GM21367 (cell line): Measurements from ENCODE around the gene DGKK.

Source experiments
- ATAC-seq: cut with Tn5 transposase; IDR thresholded peaks from one replicate; pipeline ENCODE4 v1.9.1; 2021; ENCODE audit not compliant: unreplicated experiment

DGKK gene, protein sequence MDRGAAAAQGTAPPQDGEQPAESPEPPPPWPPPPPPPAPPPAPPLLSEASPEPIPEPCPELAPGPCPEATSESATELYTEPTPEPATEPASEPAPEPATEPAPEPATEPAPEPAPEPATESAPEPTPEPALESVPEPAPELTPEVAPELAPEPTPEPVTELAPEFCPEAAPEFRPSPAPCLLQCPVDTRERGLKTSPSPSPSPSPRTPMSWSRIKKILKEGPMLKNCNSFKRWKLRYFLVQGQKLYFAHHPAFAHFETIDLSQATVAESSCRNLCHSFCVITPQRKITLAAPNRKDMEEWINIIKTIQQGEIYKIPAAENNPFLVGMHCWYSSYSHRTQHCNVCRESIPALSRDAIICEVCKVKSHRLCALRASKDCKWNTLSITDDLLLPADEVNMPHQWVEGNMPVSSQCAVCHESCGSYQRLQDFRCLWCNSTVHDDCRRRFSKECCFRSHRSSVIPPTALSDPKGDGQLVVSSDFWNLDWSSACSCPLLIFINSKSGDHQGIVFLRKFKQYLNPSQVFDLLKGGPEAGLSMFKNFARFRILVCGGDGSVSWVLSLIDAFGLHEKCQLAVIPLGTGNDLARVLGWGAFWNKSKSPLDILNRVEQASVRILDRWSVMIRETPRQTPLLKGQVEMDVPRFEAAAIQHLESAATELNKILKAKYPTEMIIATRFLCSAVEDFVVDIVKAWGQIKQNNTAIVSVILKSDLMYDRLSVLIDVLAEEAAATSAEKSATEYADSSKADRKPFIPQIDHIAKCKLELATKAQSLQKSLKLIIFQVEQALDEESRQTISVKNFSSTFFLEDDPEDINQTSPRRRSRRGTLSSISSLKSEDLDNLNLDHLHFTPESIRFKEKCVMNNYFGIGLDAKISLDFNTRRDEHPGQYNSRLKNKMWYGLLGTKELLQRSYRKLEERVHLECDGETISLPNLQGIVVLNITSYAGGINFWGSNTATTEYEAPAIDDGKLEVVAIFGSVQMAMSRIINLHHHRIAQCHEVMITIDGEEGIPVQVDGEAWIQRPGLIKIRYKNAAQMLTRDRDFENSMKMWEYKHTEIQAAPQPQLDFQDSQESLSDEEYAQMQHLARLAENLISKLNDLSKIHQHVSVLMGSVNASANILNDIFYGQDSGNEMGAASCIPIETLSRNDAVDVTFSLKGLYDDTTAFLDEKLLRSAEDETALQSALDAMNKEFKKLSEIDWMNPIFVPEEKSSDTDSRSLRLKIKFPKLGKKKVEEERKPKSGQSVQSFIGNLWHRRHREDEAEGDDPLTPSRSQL

DNA sequence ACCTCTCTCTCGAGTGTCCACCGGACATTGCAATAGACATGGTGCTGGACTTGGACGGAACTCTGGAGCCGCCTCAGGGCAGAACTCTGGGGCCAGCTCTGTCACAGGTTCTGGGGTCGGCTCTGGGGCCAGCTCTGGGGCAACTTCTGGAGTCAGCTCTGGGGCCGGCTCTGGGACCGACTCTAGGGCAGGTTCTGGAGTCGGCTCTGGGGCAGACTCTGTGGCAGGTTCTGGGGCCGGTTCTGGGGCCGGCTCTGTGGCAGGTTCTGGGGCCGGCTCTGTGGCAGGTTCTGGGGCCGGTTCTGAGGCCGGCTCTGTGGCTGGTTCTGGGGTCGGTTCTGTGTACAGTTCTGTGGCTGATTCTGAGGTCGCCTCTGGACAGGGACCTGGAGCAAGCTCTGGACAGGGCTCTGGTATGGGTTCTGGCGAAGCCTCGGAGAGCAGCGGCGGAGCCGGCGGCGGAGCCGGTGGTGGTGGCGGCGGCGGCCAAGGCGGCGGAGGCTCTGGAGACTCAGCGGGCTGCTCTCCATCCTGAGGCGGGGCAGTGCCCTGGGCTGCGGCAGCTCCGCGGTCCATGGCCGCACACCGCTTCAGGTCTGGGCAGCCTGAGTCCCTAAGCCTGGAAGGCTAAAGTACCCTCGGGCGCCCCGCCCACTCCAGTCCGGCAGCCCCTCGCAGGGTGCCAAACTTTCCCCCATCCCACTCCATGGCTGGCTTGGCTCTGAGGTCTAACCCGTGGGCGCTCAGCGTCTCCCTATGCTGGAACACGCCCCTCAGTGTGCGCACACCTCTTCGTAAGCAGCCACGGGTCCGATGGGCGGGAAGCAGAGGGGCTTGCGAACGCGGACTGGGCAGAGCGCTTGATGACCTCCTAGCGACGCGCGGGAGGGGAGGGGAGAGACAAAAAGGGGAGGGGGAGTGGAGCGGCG, at the start of gene DGKK:
Gene DGKK, minus strand, starts transcription at position 723 of the 929 bp plus-strand sequence. Its CDS starts 147 bp downstream, at position 576.
- ATAC-seq = no peak

DNA sequence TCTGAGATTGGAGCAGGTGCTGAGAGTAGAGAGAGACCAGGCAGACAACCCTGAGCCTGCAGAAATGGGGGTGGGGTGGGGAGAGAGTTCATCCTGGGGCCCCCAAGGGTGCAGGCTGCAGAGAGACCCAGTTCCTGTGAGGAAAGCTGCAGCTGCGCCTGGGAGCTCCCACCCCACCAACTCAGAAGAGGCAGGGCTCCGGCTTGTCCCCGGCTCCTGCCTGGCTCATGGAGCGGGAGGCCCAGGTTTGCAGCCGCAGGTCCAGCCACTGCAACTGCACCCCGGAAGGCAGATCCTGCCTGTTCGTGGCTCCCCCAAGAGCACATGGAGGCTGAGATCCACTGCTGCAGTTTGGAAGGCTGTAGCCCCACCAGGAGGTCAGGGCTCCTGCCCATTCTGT, 44.2 kb upstream of the DGKK start:
- no peak for ATAC-seq

DNA sequence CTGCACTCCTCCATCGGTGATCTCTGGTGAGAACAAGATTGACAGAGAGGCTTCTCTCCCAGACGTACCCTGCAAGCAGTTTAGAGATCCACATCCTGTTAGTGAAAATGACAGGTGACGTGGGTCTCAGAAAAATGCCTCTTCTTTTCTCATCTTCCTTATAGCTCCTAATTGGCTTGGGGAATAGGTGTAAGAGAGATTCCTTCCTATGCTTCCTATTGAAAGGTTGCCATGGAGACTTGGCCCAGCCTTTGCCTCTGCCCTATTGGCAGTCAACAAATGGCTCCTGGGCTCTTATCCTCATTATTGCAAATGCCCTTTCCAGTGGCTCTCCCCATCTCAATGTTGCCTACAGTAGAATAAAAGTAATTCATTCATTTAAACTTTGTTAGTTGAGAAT, 26.5 kb upstream of the DGKK start:
- no peak for ATAC-seq

DNA sequence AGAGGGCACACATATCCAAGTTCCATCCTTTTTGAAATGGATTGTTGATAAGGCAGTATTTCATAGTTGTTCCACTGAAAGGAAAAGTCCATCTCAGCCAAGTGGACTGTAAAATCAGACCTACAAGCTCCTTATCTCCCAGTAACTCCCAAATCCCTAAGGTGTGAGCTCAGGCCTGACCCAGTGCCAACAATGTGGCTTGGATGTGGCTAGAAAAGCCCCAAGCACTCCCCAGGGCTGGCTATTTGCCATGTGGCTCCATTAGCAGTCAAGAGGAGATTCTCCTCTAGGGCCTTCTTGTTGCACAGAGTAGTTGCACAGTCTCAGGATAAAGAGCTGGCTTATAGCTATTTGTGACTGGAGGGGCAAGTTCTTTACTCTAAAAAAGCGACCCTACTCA, 25.0 kb upstream of the DGKK start:
- ATAC-seq = no peak

DNA sequence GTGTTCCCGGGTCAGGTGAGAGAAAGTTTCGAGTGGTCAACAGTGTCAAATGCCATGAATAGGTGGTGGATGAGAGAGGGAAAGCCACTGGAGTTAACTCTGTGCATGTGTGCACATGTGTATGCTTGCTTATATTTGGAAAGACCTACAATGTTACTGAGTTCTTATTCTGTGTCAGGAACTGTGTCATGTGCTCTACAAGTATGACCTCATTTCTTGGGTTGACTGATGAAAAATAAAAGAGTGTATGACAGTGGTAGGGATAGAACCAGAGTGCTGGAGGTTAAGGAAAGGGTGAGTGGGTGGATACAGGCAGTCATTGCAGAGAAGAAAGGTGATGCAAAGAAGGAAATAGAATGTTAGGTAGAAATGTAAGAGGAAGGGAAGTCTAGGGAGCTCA, 22.1 kb upstream of the DGKK start:
- no peak for ATAC-seq

DNA sequence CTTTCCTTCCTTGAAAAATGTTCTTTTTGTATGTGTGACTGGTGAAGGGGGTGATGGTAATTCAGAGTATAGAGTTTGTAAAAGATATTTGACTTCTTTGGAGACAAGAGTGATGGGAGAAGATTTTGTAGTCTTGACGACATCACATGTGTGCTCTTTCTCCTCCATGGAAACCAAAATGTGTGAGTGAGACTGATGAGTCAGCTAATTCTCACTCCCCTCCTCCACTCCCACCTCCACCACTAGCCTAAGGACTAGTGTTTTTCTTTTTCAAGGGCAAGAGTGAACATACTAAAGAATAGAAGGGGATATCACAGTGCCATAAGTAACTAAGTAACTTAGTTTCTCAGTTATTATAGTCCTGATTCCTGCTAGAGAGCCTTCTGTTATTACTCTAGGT, 14.0 kb upstream of the DGKK start:
- no peak for ATAC-seq

DNA sequence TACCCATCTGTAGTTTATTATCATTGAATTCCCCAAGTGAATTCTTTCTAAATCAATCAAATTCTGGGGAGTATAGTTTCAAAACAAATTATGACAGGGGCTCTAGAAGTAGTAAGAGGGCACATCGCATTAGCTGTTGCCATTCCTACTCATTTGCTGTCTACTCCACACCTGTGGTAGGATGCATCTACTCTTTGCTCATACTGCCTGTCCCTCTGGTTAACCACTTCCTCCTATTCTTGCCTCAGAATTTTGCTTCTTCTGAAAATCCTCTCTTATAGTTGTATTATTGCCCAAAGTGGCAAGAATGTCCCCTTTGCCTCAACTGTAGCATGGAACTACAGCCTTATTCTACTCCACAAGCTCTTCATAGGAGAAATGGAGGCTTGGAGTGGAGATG, 12.7 kb upstream of the DGKK start:
- no peak for ATAC-seq

DNA sequence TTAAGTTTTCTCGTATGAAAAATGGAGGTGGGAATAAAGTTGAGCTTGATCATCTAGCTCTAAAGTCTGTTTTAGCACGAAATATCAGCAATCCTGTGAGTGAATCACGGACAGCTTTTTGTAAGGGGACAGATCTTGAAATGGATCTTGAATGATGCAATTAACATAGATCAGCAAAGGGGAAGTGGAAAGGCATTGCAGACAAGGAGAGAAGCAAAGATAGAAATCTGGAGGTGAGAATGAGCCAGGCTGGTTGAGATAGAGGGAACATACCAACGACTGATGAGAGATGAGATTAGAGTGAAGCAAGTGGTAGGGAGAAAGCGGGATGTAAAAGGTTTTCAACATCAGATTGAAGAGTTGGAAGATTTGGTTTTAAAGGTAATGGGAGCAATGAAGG, 4.6 kb upstream of the DGKK start:
- ATAC-seq = no peak

DNA sequence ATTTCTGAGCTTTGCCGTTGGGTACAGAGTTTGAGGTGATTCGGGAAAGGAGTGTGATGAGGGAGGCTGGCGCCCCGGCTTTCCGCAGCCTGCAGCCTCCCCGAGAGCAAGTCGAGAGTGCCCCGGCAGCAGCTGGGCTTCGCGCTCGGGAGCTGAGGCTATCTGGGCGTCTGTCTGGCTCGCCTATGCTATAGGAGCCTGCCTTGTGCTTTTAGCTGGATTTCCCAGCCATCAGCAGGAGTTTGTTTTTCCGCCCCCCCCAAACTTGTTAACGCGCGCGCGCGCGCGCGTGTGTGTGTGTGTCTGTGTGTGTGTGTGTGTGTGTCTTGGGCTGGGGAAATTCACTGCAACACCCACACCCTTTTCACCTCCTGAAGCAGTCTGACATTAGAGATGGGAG, 765 bp upstream of the DGKK start:
- ATAC-seq = no peak

DNA sequence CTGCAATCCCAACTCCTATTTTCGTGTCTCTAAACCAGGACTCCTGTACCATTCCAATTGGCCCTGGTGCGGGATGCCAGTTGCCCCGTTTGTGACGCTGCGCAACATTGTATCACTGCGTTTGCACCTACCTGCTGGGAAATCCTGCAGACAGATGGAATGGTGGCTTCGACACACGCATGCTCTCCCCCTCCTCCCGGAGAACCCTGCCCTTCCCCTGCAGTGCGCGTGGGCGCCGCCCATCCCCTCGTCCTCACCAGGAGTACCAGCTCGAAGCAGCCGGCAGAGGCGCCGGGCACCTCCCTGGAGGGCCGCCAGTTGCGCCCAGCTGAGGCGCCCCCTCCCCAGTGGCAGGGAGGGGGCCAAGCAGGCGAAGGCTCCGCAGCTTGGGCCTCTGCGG, 1.4 kb downstream of the DGKK start:
- no peak for ATAC-seq

DNA sequence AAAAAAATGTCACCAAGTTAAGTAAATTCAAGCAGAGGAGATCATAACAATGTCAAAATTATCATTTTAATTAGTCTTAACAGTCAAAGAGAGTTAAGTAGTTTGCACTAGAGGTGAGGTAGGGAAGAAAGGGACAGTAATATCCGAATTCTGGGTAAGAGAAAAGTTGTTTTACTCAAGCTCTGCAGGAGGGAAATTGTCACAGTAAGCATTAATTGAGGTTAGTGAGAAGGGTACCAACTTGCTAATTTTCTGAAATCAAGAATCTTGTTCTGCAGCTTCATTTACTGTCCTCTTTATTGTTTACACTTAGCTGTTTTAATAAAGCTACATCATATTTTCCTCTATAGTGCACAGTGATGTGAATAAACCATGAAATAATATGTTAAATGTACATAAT, 11.0 kb downstream of the DGKK start:
- no peak for ATAC-seq

DNA sequence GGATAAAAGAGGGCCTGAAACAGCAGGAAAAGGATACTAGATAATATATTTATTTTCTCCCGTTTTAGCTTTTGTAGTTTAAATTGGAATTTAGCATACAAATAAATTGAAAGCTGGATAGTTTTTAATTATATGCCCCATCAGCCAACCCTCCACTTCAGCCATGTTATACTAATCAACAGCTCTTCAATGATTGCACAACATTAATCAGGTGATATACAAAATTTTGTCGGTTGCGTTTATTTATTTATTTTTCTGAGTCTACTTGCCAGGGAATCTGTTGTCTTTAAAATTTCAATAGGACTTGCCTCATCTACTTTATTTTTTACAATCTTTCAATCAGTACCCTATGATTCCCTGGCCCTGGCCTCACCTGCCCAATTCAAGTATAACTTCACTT, 12.1 kb downstream of the DGKK start:
- ATAC-seq = no peak

DNA sequence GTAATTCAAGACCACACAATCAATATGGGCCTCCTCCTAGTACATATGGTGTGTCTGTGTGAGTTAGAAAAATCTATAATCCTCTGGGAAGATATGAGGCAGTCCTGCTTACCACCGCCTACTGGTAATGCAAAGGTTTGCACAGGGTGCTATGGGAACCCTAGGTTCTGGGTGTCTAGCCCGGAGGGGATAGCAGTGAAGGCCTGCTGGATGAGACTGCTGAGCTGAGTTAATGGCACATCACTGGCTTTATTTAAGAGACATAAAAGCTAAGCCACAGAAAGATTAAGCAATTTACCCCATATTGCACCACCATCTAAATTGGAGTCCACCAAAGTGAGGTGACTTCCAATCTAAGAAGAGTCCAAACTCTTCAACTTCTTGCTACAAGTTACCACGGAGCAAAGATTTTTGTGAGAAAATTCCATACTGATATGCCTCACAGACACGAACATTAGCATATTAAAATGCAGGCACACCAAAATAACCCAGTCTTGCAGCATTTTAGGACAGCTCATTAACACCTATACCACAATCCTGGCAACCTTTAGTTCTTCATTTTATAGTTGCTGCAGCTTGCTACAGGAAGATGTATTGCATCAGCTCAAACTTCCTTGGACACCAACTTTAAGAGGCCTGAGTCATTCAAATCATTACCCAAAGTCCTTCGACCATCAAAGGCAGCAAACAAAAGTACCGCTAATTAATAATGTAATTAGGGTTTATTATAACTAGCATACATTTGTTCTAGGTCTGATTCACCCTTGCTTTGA, 13.7 kb downstream of the DGKK start:
- ATAC-seq = no peak

DNA sequence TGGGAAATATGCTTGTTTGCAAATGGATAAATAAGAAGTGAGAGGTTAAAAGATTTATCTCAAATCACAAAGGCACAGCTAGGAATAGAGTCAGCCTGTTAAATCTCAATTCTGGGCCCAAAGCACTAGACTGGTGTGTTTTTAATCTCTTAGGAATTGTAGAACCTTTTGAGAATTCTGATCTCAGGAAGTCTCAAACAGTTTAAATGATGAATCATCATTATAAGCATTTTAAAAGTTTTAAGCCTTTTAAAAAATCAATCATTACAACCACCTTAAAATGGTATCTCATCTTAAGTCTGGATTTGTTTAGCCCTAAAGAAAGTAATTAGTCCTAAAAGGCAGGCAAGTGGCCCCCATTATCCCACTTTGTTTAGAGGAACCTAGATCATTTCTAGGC, 17.8 kb downstream of the DGKK start:
- ATAC-seq = no peak

DNA sequence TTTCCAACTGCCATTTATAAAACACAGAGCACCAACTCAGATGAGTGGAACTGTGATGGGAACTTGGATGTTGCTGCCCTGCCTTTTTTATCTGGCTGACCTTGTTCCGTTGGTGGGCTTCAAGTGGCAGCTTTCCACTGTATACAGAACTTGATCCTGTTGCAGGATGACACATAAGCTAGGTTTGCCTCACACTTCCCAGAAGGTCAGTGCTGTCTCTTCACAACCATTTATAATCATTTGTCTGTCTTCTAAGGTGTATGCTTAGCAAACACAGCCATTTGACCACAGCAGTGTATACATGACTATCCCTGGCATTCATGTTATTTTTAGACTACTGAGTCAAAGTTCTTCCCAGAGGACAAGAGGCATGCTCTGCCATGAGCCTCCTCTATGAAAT, 20.3 kb downstream of the DGKK start:
- ATAC-seq = no peak

DNA sequence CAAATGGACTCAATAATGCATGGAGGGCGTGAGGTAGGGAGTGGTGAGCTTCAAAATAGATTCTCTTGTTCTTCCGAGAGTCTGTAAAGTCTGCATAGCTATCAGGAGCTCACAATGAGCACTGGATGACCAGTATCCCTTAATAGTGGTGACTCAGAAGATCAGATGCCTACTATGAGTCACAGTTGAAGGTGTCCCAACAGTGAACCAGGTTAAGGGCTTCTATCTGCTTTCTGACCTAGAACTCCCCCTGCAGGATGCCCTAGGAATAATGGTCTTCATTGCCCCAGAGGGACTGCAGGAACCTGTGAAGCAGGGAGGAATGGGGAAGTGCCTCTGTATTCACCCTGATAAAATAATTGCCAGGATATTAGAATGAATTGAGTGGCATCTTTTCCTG, 22.1 kb downstream of the DGKK start:
- no peak for ATAC-seq

DNA sequence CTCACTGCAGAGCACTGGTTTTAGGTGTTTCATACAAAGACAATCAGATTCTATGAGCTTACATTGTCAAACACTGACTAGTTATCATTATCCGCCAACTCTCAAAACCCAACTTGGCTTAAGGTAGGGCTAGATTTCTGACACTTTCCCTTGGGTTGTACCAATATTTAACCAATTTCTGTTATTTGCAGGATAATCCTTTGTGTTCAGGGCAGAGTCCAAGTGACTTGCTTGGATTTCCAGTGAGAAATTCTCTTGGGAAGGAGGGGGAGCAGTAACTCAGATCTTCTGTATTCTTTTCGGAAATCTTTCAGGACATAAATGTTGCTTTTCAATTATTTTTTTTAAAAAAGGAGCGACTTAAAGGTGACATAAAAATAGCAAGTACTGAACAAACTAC, 23.1 kb downstream of the DGKK start:
- no peak for ATAC-seq

DNA sequence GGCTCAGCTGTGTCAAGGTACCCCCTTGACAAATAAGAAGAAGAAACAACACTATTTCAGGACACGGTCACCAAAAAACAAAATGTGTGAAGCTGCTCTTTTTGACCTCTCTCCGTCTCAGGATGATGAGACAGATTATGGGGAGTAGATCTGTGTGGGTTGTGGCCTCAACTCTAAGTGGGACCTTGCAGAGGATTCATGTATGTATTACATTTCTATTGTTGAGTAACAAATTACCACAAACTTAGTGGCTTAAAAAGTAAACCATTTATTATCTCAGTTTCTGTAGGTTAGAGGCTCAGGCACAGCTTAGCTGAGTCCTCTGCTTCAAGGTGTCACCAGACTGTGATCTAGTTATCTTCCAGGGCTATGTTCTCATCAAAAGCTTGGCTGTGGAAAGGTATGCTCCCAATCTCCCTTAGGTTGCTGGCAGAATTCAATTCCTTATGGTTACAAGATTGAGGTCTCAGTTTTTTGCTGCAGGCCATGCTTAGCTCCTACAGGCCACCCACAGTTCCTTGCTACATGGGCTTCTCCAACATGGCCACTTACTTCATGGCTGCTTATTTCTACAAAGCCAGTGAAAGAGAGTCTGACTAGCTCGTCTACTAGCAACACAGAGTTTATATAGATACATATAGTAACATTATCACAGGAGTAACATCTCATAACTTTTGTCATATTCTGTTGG, 28.1 kb downstream of the DGKK start:
- ATAC-seq = no peak

DNA sequence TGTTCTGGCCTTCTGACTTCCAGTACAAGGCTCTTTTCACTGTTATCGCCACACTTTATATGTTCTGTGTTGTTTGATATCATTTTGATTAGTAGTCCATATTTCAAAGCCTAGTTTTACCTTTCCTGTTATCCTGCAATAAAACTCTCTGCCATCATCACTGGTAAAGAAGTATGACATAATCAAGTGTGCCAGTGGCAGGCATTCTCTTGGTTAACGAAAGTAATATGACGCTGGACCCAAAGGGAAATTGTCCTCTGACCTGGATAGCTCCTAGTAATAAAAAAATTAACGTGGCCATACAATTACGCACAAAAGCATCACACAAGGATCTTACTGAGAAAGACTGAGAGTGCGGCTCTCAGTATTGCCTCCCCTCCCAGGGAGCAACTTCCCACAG, 33.8 kb downstream of the DGKK start:
- ATAC-seq = no peak
